HepG2 (cell line): Measurements from ENCODE around the gene MEX3A. TPM values are rescaled to one million over a fixed set of nuclear protein-coding genes. Genes with fewer than 3 reads are reported as not detected.

ENCODE experiments used
- HNF1A ChIP-seq, 2 experiments: sonication (generic) in 1 of 2; formaldehyde crosslinking in 1 of 2; IDR thresholded peaks; 2 replicates each; pipeline versions ENCODE4 v1.4.0 to v1.6.1; 2016 to 2020; ENCODE audit warnings: borderline replicate concordance in 1 of 2, low read depth in 1 of 2, mild to moderate bottlenecking in 1 of 2, missing genetic modification reagents in 1 of 2
- HNRNPH1 ChIP-seq: fragments of 200-400 bp; formaldehyde crosslinking; optimal IDR thresholded peaks from 2 replicates; pipeline ENCODE3; 2017; ENCODE audit warnings: mild to moderate bottlenecking, low read depth, low read length
- MED8 ChIP-seq: sonication (generic); formaldehyde crosslinking; IDR thresholded peaks from 2 replicates; pipeline ENCODE4 v1.8.1; 2023; ENCODE audit warnings: mild to moderate bottlenecking, missing genetic modification reagents; ENCODE audit not compliant: insufficient replicate concordance
- NFE2L2 ChIP-seq: fragments of 150-350 bp; IDR thresholded peaks from 2 replicates; pipeline ENCODE4 v1.6.1; 2014; ENCODE audit warnings: low read length
- ZNF136 ChIP-seq: sonication (generic); formaldehyde crosslinking; IDR thresholded peaks from 2 replicates; pipeline ENCODE4 v1.8.1; 2022; ENCODE audit warnings: low read depth, mild to moderate bottlenecking, moderate library complexity, missing genetic modification reagents
- ZNF615 ChIP-seq: sonication (generic); formaldehyde crosslinking; IDR thresholded peaks from 2 replicates; pipeline ENCODE4 v1.5.0; 2020; ENCODE audit warnings: mild to moderate bottlenecking, missing genetic modification reagents, borderline replicate concordance
- ZNF883 ChIP-seq: sonication (generic); formaldehyde crosslinking; IDR thresholded peaks from 2 replicates; pipeline ENCODE4 v1.5.1; 2020; ENCODE audit warnings: mild to moderate bottlenecking, missing genetic modification reagents; ENCODE audit errors: not compliant biosample characterization
- polyA plus RNA-seq, 8 experiments: library from polyadenylated mRNA; depleted of rRNA in 3 of 8; stranded (reverse) in 7 of 8; unstranded in 1 of 8; fragments of >200 nt; fragmentation: Illumina TruSeq in 4 of 8; extraction: Trizol in 4 of 8; gene quantifications; 2 replicates each; pipeline versions ENCODE4 v1.2.1 to v1.2.3, GENCODE V29; 2011 to 2016; ENCODE audit warnings: low read depth in 4 of 8, missing spikeins in 1 of 8, mixed read lengths in 1 of 8; ENCODE audit not compliant: insufficient read depth in 1 of 8
- total RNA-seq, 5 experiments: library from RNA; depleted of rRNA; stranded (reverse); fragments of >200 nt; fragmentation: Illumina TruSeq; extraction: Trizol; gene quantifications; 2 replicates each; pipeline ENCODE4 v1.2.3, GENCODE V29; 2016; ENCODE audit warnings: low read depth in 1 of 5
- TF ChIP-seq, protein P1 (sequence below): sonication (generic); formaldehyde crosslinking; IDR thresholded peaks from 2 replicates; pipeline ENCODE4 v1.8.1; 2023; ENCODE audit warnings: mild to moderate bottlenecking, missing genetic modification reagents, borderline replicate concordance

The MEX3A gene
- total and polyA plus RNA-seq, 2 of the 13 experiments (the other 11 are each of a cell fraction or from before 2014, with no cell fraction given) = 7.6 to 9.1 TPM

- TF ChIP-seq NFE2L2 (no peak), ZNF136 (CRISPR knock-in tag) (no peak), MED8 (CRISPR knock-in tag) (no peak), ZNF615 (CRISPR knock-in tag) (no peak), HNF1A (IDR thresholded peaks at IDR 0.05; ENCODE audit: low read depth) (no peak), HNF1A (CRISPR knock-in tag; IDR thresholded peaks at IDR 0.05; ENCODE audit: borderline replicate concordance) (peak; percentile 55; the same call in 1 of the 2 replicates), ZNF883 (CRISPR knock-in tag) (no peak), HNRNPH1 (no peak)
- TF ChIP-seq, protein P1, sequence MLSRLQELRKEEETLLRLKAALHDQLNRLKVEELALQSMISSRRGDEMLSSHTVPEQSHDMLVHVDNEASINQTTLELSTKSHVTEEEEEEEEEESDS (CRISPR knock-in tag) = no peak
Observed at GRCh38 chr1:156115514-156116374, 33.5 kb upstream of the MEX3A start (continued).
